Measurements from ENCODE around the gene PARP1. TPM values are rescaled to one million over a fixed set of nuclear protein-coding genes. Genes with fewer than 3 reads are reported as not detected.
A peak's percentile ranks its signal among the peaks of the same experiment; 100 is the strongest.

Gene PARP1
- total RNA-seq, 1 experiment from 2014 or later: 376 TPM

DNA sequence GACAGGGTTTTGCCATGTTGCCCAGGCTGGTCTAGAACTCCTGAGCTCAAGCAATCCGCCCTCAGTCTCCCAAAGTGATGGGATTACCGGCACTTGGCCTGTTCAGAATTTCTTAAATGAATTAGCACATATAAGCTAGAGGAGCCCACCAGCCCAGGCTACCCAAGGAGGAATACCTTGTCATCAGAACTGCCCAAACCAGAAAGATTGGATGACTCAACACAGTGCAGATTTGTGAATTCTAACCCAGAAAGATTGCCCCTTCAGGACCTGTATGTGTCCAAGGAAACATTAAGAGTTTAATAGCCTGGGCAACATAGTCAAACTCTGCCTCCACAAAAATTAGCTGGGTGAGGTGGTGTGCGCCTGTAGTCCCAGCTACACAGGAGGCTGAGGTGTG lies 84.9 kb downstream of the PARP1 start:
- Mint-ChIP-seq H3K27me3 (ENCODE audit: low read depth) (peaks cover 7% of the 10 kb centered on the region; the same call in 1 of the 2 replicates), H3K36me3 (no peaks in the 10 kb centered on the region), H3K9me3 (peaks cover 12% of the 10 kb centered on the region), H3K27ac (no peak overlapping the region), H3K4me1 (no peaks in the 10 kb centered on the region), H3K4me3 (no peak overlapping the region)
- TF ChIP-seq FOXP1 (CRISPR knock-in tag; IDR thresholded peaks at IDR 0.05; ENCODE audit: borderline replicate concordance) (no peak), ZNF138 (CRISPR knock-in tag; conservative IDR thresholded peaks at IDR 0.05) (no peak), RORB (CRISPR knock-in tag; IDR thresholded peaks at IDR 0.05) (no peak), CREB1 (CRISPR knock-in tag; IDR thresholded peaks at IDR 0.05) (no peak), TEAD4 (CRISPR knock-in tag; IDR thresholded peaks at IDR 0.05) (no peak), FOXK1 (CRISPR knock-in tag; IDR thresholded peaks at IDR 0.05) (no peak), ZBTB21 (CRISPR knock-in tag; IDR thresholded peaks at IDR 0.05; ENCODE audit: borderline replicate concordance) (no peak), ZNF416 (CRISPR knock-in tag; IDR thresholded peaks at IDR 0.05) (no peak), RELA (CRISPR knock-in tag; IDR thresholded peaks at IDR 0.05; ENCODE audit: borderline replicate concordance) (no peak)
- TF ChIP-seq, protein P1, sequence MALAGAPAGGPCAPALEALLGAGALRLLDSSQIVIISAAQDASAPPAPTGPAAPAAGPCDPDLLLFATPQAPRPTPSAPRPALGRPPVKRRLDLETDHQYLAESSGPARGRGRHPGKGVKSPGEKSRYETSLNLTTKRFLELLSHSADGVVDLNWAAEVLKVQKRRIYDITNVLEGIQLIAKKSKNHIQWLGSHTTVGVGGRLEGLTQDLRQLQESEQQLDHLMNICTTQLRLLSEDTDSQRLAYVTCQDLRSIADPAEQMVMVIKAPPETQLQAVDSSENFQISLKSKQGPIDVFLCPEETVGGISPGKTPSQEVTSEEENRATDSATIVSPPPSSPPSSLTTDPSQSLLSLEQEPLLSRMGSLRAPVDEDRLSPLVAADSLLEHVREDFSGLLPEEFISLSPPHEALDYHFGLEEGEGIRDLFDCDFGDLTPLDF (CRISPR knock-in tag; IDR thresholded peaks at IDR 0.05): no peak
- ChIA-PET POLR2A (no interaction called here), CTCF (interaction anchor here (0.6 to 1.5 kb wide), 5 partner anchors 10 to 122 kb away, joined by 3 to 5 read pairs (median 3); no protein-coding TSS in a partner anchor)
- DNase-seq (ENCODE audit: low spot score) (no peak), ATAC-seq (no peak)

DNA sequence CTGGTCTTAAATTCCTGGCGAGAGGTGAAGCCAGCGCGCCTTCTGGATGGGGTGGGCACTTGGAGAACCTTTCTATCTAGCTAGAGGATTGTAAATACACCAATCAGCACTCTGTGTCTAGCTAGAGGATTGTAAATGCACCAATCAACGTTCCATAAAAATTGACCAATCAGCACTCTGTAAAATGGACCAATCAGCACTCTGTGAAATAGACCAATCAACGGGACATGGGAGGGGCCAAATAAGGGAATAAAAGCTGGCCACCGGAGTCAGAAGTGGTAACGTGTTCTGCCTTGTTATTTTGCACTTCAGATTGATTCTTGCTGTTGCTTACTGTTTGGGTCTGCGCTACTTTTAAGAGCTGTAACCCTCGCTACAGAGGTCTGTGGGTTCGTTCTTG lies 87.0 kb downstream of the PARP1 start:
- Mint-ChIP-seq H3K27ac (no peak overlapping the region), H3K9me3 (peaks cover 12% of the 10 kb centered on the region), H3K27me3 (ENCODE audit: low read depth) (peaks cover 7% of the 10 kb centered on the region; the same call in 1 of the 2 replicates), H3K36me3 (no peaks in the 10 kb centered on the region), H3K4me3 (no peak overlapping the region), H3K4me1 (no peaks in the 10 kb centered on the region)
- CTCF ChIA-PET: no interaction called here
- DNase-seq (ENCODE audit: low spot score) (no peak), ATAC-seq (no peak)
- TF ChIP-seq NFYB (CRISPR knock-in tag; conservative IDR thresholded peaks at IDR 0.05; ENCODE audit: low read depth) (peak; percentile 43; the same call in 1 of the 2 replicates), PRDM15 (CRISPR knock-in tag; IDR thresholded peaks at IDR 0.05) (no peak)
- POLR2A ChIA-PET: no interaction called here

- no peak overlapping the region for H3K27ac Mint-ChIP-seq
- ChIA-PET CTCF (interaction anchor here (0.8 kb wide), 1 partner anchor 8 kb away, joined by 3 read pairs; no protein-coding TSS in a partner anchor), POLR2A (interaction anchor here (1.4 kb wide), 1 partner anchor 10 kb away, joined by 4 read pairs; the partner anchor contains the start of gene LIN9)
- H3K9me3 Mint-ChIP-seq: peaks cover 12% of the 10 kb centered on the region
- no peak for TF ChIP-seq ZNF425 (CRISPR knock-in tag; conservative IDR thresholded peaks at IDR 0.05)
- no peak for TF ChIP-seq ZNF671 (CRISPR knock-in tag; IDR thresholded peaks at IDR 0.05)
- TF ChIP-seq, protein P2, sequence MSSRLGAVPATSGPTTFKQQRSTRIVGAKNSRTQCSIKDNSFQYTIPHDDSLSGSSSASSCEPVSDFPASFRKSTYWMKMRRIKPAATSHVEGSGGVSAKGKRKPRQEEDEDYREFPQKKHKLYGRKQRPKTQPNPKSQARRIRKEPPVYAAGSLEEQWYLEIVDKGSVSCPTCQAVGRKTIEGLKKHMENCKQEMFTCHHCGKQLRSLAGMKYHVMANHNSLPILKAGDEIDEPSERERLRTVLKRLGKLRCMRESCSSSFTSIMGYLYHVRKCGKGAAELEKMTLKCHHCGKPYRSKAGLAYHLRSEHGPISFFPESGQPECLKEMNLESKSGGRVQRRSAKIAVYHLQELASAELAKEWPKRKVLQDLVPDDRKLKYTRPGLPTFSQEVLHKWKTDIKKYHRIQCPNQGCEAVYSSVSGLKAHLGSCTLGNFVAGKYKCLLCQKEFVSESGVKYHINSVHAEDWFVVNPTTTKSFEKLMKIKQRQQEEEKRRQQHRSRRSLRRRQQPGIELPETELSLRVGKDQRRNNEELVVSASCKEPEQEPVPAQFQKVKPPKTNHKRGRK (CRISPR knock-in tag; IDR thresholded peaks at IDR 0.05; ENCODE audit: borderline replicate concordance): no peak
- TF ChIP-seq ZNF138 (CRISPR knock-in tag; conservative IDR thresholded peaks at IDR 0.05): no peak
- TF ChIP-seq, protein P3, sequence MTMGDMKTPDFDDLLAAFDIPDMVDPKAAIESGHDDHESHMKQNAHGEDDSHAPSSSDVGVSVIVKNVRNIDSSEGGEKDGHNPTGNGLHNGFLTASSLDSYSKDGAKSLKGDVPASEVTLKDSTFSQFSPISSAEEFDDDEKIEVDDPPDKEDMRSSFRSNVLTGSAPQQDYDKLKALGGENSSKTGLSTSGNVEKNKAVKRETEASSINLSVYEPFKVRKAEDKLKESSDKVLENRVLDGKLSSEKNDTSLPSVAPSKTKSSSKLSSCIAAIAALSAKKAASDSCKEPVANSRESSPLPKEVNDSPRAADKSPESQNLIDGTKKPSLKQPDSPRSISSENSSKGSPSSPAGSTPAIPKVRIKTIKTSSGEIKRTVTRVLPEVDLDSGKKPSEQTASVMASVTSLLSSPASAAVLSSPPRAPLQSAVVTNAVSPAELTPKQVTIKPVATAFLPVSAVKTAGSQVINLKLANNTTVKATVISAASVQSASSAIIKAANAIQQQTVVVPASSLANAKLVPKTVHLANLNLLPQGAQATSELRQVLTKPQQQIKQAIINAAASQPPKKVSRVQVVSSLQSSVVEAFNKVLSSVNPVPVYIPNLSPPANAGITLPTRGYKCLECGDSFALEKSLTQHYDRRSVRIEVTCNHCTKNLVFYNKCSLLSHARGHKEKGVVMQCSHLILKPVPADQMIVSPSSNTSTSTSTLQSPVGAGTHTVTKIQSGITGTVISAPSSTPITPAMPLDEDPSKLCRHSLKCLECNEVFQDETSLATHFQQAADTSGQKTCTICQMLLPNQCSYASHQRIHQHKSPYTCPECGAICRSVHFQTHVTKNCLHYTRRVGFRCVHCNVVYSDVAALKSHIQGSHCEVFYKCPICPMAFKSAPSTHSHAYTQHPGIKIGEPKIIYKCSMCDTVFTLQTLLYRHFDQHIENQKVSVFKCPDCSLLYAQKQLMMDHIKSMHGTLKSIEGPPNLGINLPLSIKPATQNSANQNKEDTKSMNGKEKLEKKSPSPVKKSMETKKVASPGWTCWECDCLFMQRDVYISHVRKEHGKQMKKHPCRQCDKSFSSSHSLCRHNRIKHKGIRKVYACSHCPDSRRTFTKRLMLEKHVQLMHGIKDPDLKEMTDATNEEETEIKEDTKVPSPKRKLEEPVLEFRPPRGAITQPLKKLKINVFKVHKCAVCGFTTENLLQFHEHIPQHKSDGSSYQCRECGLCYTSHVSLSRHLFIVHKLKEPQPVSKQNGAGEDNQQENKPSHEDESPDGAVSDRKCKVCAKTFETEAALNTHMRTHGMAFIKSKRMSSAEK (CRISPR knock-in tag; IDR thresholded peaks at IDR 0.05; ENCODE audit: borderline replicate concordance): no peak
- no peak for TF ChIP-seq ZNF423 (CRISPR knock-in tag; IDR thresholded peaks at IDR 0.05)
- no peak for TF ChIP-seq NFYB (CRISPR knock-in tag; conservative IDR thresholded peaks at IDR 0.05; ENCODE audit: low read depth)
- DNase-seq (ENCODE audit: low spot score) (no peak), ATAC-seq (no peak)
- H3K4me1 Mint-ChIP-seq: no peaks in the 10 kb centered on the region
- peaks cover 4% of the 10 kb centered on the region for H3K27me3 Mint-ChIP-seq (ENCODE audit: low read depth)
- no peak overlapping the region for H3K4me3 Mint-ChIP-seq
- H3K36me3 Mint-ChIP-seq: no peaks in the 10 kb centered on the region
Measured at GRCh38 chr1:226318471-226318870, 89.4 kb downstream of the PARP1 start.

Measured in WTC11 (cell line).